HepG2 (cell line): ENCODE data around the gene PIK3R1. TPM values are rescaled to one million over a fixed set of nuclear protein-coding genes. Genes with fewer than 3 reads are reported as not detected.

ENCODE experiments used
- EED ChIP-seq: sonication (generic); formaldehyde crosslinking; IDR thresholded peaks from 2 replicates; pipeline ENCODE4 v1.5.0; 2020; ENCODE audit warnings: mild to moderate bottlenecking, missing genetic modification reagents
- FOXJ3 ChIP-seq: sonication (generic); formaldehyde crosslinking; IDR thresholded peaks from 2 replicates; pipeline ENCODE4 v1.4.0; 2020; ENCODE audit warnings: missing genetic modification reagents, mild to moderate bottlenecking, borderline replicate concordance
- HDAC1 ChIP-seq: sonication (generic); formaldehyde crosslinking; IDR thresholded peaks from 2 replicates; pipeline ENCODE4 v1.5.1; 2020; ENCODE audit warnings: mild to moderate bottlenecking, missing genetic modification reagents
- NBN ChIP-seq: fragments of 450-650 bp; conservative IDR thresholded peaks from 2 replicates; pipeline ENCODE4 v1.6.1; 2017
- SAFB2 ChIP-seq: sonication (generic); formaldehyde crosslinking; IDR thresholded peaks from 2 replicates; pipeline ENCODE4 v1.5.1; 2020; ENCODE audit warnings: missing genetic modification reagents, low read depth, mild to moderate bottlenecking, borderline replicate concordance
- THAP11 ChIP-seq: IDR thresholded peaks from 2 replicates; pipeline ENCODE4 v1.6.1; 2016; ENCODE audit warnings: missing biosample characterization, missing genetic modification reagents
- WIZ ChIP-seq: sonication (generic); formaldehyde crosslinking; IDR thresholded peaks from 2 replicates; pipeline ENCODE4 v1.5.1; 2020; ENCODE audit warnings: mild to moderate bottlenecking, missing genetic modification reagents
- ZNF724P ChIP-seq: sonication (generic); formaldehyde crosslinking; IDR thresholded peaks from 2 replicates; pipeline ENCODE4 v1.8.0; 2022; ENCODE audit warnings: missing genetic modification reagents, borderline replicate concordance
- ZNF841 ChIP-seq: sonication (generic); formaldehyde crosslinking; IDR thresholded peaks from 2 replicates; pipeline ENCODE4 v1.8.1; 2023; ENCODE audit warnings: missing genetic modification reagents, borderline replicate concordance
- polyA plus RNA-seq, 8 experiments: library from polyadenylated mRNA; depleted of rRNA in 3 of 8; stranded (reverse) in 7 of 8; unstranded in 1 of 8; fragments of >200 nt; fragmentation: Illumina TruSeq in 4 of 8; extraction: Trizol in 4 of 8; gene quantifications; 2 replicates each; pipeline versions ENCODE4 v1.2.1 to v1.2.3, GENCODE V29; 2011 to 2016; ENCODE audit warnings: low read depth in 4 of 8, missing spikeins in 1 of 8, mixed read lengths in 1 of 8; ENCODE audit not compliant: insufficient read depth in 1 of 8
- total RNA-seq, 5 experiments: library from RNA; depleted of rRNA; stranded (reverse); fragments of >200 nt; fragmentation: Illumina TruSeq; extraction: Trizol; gene quantifications; 2 replicates each; pipeline ENCODE4 v1.2.3, GENCODE V29; 2016; ENCODE audit warnings: low read depth in 1 of 5
- TF ChIP-seq, protein P1 (sequence below), 2 experiments: sonication (generic) in 1 of 2; formaldehyde crosslinking in 1 of 2; IDR thresholded peaks; 2 replicates each; pipeline versions ENCODE4 v1.6.1 to v1.9.0; 2014 to 2022; ENCODE audit warnings: antibody characterized with exemption in 1 of 2, borderline replicate concordance in 1 of 2, inconsistent platforms in 1 of 2, low read depth in 1 of 2, missing genetic modification reagents in 1 of 2
- TF ChIP-seq, protein P2 (sequence below): sonication (generic); formaldehyde crosslinking; conservative IDR thresholded peaks from 2 replicates; pipeline ENCODE4 v1.4.0; 2020; ENCODE audit warnings: missing genetic modification reagents
- TF ChIP-seq, protein P3 (sequence below): sonication (generic); formaldehyde crosslinking; IDR thresholded peaks from 2 replicates; pipeline ENCODE4 v1.9.0; 2022; ENCODE audit warnings: low read depth, missing genetic modification reagents
- TF ChIP-seq, protein P4 (sequence below): sonication (generic); formaldehyde crosslinking; IDR thresholded peaks from 2 replicates; pipeline ENCODE4 v1.4.0; 2020; ENCODE audit warnings: missing genetic modification reagents
- TF ChIP-seq, protein P5 (sequence below): sonication (generic); formaldehyde crosslinking; IDR thresholded peaks from 2 replicates; pipeline ENCODE4 v1.4.0; 2020; ENCODE audit warnings: missing genetic modification reagents, borderline replicate concordance

PIK3R1 gene
- total and polyA plus RNA-seq, 2 of the 13 experiments (the other 11 are each of a cell fraction or from before 2014, with no cell fraction given), result 8.4 to 21.3 TPM

DNA sequence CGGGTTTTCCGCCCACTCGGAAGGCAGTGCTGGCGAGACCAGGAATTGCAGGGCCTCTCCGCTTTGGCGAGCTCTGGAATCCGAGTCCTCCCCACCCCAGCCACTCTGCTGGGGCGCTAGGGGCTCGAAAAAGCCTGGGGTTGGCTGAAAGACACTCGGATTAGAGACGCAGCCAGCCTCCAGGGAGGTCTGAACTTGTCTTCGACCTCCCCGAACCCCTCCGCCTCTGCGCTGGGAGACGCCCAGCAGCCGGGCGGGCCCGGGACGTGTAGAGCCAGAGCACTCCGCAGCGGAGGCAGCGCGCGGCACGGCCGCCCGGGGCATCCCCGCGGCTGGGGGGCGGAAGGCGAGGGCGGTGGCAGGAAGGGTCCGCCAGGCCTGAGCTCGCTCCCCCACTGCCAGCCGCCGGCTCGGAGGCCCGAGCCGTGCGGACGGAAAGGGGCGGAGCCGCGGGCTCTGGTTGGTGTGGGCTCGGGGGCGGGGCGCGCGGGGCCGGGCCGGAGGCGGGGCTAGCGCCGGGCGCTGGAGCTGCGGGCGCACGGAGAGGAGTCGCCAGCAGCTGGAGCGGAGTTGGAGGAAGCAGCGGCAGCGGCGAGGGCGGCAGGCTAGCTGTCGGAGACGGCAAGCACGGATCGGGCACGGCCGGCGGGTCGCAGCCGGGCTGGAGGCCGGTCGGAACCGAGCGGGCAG is at the start of gene PIK3R1 (continued):
- TF ChIP-seq, protein P1, sequence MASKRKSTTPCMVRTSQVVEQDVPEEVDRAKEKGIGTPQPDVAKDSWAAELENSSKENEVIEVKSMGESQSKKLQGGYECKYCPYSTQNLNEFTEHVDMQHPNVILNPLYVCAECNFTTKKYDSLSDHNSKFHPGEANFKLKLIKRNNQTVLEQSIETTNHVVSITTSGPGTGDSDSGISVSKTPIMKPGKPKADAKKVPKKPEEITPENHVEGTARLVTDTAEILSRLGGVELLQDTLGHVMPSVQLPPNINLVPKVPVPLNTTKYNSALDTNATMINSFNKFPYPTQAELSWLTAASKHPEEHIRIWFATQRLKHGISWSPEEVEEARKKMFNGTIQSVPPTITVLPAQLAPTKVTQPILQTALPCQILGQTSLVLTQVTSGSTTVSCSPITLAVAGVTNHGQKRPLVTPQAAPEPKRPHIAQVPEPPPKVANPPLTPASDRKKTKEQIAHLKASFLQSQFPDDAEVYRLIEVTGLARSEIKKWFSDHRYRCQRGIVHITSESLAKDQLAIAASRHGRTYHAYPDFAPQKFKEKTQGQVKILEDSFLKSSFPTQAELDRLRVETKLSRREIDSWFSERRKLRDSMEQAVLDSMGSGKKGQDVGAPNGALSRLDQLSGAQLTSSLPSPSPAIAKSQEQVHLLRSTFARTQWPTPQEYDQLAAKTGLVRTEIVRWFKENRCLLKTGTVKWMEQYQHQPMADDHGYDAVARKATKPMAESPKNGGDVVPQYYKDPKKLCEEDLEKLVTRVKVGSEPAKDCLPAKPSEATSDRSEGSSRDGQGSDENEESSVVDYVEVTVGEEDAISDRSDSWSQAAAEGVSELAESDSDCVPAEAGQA (IDR thresholded peaks at IDR 0.05; ENCODE audit: low read depth), result no peak
- TF ChIP-seq, protein P1 (CRISPR knock-in tag; IDR thresholded peaks at IDR 0.05; ENCODE audit: borderline replicate concordance), result no peak
- peak; percentile 42; the same call in 1 of the 2 replicates for TF ChIP-seq SAFB2
- no peak for TF ChIP-seq WIZ (CRISPR knock-in tag)
- TF ChIP-seq ZNF724P (CRISPR knock-in tag), result no peak
- peak; percentile 61 for TF ChIP-seq THAP11 (CRISPR knock-in tag)
- TF ChIP-seq, protein P2, sequence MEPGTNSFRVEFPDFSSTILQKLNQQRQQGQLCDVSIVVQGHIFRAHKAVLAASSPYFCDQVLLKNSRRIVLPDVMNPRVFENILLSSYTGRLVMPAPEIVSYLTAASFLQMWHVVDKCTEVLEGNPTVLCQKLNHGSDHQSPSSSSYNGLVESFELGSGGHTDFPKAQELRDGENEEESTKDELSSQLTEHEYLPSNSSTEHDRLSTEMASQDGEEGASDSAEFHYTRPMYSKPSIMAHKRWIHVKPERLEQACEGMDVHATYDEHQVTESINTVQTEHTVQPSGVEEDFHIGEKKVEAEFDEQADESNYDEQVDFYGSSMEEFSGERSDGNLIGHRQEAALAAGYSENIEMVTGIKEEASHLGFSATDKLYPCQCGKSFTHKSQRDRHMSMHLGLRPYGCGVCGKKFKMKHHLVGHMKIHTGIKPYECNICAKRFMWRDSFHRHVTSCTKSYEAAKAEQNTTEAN (CRISPR knock-in tag), result 0 out of 2 replicates have a peak, but pooled peaks have one; percentile 55
- no peak for TF ChIP-seq NBN
- TF ChIP-seq, protein P3, sequence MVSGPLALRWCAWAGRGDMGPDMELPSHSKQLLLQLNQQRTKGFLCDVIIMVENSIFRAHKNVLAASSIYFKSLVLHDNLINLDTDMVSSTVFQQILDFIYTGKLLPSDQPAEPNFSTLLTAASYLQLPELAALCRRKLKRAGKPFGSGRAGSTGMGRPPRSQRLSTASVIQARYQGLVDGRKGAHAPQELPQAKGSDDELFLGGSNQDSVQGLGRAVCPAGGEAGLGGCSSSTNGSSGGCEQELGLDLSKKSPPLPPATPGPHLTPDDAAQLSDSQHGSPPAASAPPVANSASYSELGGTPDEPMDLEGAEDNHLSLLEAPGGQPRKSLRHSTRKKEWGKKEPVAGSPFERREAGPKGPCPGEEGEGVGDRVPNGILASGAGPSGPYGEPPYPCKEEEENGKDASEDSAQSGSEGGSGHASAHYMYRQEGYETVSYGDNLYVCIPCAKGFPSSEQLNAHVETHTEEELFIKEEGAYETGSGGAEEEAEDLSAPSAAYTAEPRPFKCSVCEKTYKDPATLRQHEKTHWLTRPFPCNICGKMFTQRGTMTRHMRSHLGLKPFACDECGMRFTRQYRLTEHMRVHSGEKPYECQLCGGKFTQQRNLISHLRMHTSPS (CRISPR knock-in tag), result peak; percentile 2; the same call in 1 of the 2 replicates
- TF ChIP-seq, protein P4, sequence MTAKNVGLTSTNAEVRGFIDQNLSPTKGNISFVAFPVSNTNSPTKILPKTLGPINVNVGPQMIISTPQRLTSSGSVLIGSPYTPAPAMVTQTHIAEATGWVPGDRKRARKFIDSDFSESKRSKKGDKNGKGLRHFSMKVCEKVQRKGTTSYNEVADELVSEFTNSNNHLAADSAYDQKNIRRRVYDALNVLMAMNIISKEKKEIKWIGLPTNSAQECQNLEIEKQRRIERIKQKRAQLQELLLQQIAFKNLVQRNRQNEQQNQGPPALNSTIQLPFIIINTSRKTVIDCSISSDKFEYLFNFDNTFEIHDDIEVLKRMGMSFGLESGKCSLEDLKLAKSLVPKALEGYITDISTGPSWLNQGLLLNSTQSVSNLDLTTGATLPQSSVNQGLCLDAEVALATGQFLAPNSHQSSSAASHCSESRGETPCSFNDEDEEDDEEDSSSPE (CRISPR knock-in tag), result 0 out of 2 replicates have a peak, but pooled peaks have one; percentile 28
- peak; percentile 56; the same call in 1 of the 2 replicates for TF ChIP-seq ZNF841 (CRISPR knock-in tag)
- peak; percentile 25; the same call in 1 of the 2 replicates for TF ChIP-seq FOXJ3 (CRISPR knock-in tag)
- peak; percentile 41; the same call in 1 of the 2 replicates for TF ChIP-seq EED (CRISPR knock-in tag)
- TF ChIP-seq, protein P5, sequence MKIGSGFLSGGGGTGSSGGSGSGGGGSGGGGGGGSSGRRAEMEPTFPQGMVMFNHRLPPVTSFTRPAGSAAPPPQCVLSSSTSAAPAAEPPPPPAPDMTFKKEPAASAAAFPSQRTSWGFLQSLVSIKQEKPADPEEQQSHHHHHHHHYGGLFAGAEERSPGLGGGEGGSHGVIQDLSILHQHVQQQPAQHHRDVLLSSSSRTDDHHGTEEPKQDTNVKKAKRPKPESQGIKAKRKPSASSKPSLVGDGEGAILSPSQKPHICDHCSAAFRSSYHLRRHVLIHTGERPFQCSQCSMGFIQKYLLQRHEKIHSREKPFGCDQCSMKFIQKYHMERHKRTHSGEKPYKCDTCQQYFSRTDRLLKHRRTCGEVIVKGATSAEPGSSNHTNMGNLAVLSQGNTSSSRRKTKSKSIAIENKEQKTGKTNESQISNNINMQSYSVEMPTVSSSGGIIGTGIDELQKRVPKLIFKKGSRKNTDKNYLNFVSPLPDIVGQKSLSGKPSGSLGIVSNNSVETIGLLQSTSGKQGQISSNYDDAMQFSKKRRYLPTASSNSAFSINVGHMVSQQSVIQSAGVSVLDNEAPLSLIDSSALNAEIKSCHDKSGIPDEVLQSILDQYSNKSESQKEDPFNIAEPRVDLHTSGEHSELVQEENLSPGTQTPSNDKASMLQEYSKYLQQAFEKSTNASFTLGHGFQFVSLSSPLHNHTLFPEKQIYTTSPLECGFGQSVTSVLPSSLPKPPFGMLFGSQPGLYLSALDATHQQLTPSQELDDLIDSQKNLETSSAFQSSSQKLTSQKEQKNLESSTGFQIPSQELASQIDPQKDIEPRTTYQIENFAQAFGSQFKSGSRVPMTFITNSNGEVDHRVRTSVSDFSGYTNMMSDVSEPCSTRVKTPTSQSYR (CRISPR knock-in tag), result peak; percentile 20; the same call in 1 of the 2 replicates
- peak; percentile 85; the same call in 1 of the 2 replicates for TF ChIP-seq HDAC1 (CRISPR knock-in tag)
